ENCODE measurements around the gene NOD1.

DNA sequence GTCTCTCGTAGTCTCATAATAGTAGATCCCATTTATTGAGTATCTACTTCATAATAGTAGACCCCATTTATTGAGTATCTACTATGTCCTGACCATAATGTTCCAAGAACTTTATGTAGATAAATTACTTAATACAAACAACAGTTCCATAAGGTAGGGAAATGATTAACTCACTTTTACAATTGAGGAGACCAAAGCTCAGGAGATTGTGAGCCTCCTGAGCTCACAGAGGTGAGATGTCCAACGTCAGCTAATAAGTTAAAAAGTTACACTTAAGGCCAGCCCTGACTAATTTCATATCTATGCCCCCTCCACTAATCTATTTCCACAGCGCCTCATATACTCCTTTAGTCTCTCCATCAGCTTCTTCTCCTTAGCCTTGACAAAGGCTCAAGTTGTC, 43.6 kb upstream of the NOD1 start:
- TF ChIP-seq, protein P1, sequence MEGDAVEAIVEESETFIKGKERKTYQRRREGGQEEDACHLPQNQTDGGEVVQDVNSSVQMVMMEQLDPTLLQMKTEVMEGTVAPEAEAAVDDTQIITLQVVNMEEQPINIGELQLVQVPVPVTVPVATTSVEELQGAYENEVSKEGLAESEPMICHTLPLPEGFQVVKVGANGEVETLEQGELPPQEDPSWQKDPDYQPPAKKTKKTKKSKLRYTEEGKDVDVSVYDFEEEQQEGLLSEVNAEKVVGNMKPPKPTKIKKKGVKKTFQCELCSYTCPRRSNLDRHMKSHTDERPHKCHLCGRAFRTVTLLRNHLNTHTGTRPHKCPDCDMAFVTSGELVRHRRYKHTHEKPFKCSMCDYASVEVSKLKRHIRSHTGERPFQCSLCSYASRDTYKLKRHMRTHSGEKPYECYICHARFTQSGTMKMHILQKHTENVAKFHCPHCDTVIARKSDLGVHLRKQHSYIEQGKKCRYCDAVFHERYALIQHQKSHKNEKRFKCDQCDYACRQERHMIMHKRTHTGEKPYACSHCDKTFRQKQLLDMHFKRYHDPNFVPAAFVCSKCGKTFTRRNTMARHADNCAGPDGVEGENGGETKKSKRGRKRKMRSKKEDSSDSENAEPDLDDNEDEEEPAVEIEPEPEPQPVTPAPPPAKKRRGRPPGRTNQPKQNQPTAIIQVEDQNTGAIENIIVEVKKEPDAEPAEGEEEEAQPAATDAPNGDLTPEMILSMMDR (IDR thresholded peaks at IDR 0.05), result no peak
- TF ChIP-seq TCF7L2 (IDR thresholded peaks at IDR 0.05; ENCODE audit: low read depth, low read length), result no peak
